ENCODE data around the gene ADA.

DNA sequence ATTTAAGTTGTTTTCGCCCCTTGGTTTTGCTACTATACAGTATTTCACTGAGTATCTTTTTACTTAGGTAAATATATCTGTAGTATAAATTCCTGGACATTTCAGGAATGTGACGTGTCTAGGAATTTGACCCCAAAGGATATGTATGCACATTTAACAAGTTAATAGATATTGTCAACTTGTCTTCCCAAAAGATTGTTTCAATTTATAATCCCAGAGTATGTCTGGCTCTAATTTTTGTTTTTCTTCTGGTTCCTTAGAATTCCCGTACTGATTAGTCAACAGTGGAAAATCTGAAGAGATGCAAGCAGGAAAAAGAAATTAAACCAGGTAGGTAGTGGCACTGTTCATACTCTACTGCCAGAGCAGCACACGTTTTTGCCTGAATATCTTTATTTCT, 62.0 kb downstream of the ADA start:
- TF ChIP-seq, protein P1, sequence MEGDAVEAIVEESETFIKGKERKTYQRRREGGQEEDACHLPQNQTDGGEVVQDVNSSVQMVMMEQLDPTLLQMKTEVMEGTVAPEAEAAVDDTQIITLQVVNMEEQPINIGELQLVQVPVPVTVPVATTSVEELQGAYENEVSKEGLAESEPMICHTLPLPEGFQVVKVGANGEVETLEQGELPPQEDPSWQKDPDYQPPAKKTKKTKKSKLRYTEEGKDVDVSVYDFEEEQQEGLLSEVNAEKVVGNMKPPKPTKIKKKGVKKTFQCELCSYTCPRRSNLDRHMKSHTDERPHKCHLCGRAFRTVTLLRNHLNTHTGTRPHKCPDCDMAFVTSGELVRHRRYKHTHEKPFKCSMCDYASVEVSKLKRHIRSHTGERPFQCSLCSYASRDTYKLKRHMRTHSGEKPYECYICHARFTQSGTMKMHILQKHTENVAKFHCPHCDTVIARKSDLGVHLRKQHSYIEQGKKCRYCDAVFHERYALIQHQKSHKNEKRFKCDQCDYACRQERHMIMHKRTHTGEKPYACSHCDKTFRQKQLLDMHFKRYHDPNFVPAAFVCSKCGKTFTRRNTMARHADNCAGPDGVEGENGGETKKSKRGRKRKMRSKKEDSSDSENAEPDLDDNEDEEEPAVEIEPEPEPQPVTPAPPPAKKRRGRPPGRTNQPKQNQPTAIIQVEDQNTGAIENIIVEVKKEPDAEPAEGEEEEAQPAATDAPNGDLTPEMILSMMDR (conservative IDR thresholded peaks at IDR 0.05; ENCODE audit: low read length), result no peak
- TF ChIP-seq EZH2phosphoT487 (IDR thresholded peaks at IDR 0.05; ENCODE audit: borderline replicate concordance, low read depth, low read length), result no peak

Data from OCI-LY7 (cell line).